H9 (cell line): ENCODE data around the gene TTC21B. TPM values are rescaled to one million over a fixed set of nuclear protein-coding genes. Genes with fewer than 3 reads are reported as not detected.

Experiments used
- DNase-seq: peaks from one replicate; pipeline ENCODE4 v3.0.0-alpha.2; 2017
- H2AFZ ChIP-seq: one replicate; pipeline ENCODE4 v1.6.1; 2013; ENCODE audit warnings: mild to moderate bottlenecking, low read length, control low read depth, moderate library complexity
- H2AK5ac ChIP-seq: 2 replicates; pipeline ENCODE4 v1.6.1; 2013; ENCODE audit warnings: low read length, control low read depth, mixed read lengths; ENCODE audit not compliant: insufficient read length
- H2BK120ac ChIP-seq: one replicate; pipeline ENCODE4 v1.6.1; 2013; ENCODE audit warnings: low read depth, mild to moderate bottlenecking, low read length, control low read depth, inconsistent platforms; ENCODE audit not compliant: poor library complexity, severe bottlenecking
- H2BK12ac ChIP-seq: 2 replicates; pipeline ENCODE4 v1.6.1; 2013; ENCODE audit warnings: low read length, control low read depth, mixed read lengths, low read depth; ENCODE audit not compliant: insufficient read length
- H2BK15ac ChIP-seq: 2 replicates; pipeline ENCODE4 v1.6.1; 2013; ENCODE audit warnings: low read depth, low read length, control low read depth
- H2BK20ac ChIP-seq: one replicate; pipeline ENCODE4 v1.6.1; 2013; ENCODE audit warnings: low read depth, mild to moderate bottlenecking, low read length, control low read depth, inconsistent platforms; ENCODE audit not compliant: poor library complexity, severe bottlenecking
- H2BK5ac ChIP-seq: 2 replicates; pipeline ENCODE4 v1.6.1; 2013; ENCODE audit warnings: low read length, control low read depth, mixed read lengths; ENCODE audit not compliant: insufficient read length
- H3K14ac ChIP-seq: 2 replicates; pipeline ENCODE4 v1.6.1; 2013; ENCODE audit warnings: low read length, control low read depth; ENCODE audit not compliant: insufficient read depth
- H3K18ac ChIP-seq: 2 replicates; pipeline ENCODE4 v1.6.1; 2013; ENCODE audit warnings: low read depth, mild to moderate bottlenecking, mixed read lengths, low read length, control low read depth; ENCODE audit not compliant: insufficient read length
- H3K23ac ChIP-seq: 2 replicates; pipeline ENCODE4 v1.6.1; 2013; ENCODE audit warnings: low read length, control low read depth, mixed read lengths, low read depth; ENCODE audit not compliant: insufficient read length
- H3K23me2 ChIP-seq: 2 replicates; pipeline ENCODE4 v1.6.1; 2013; ENCODE audit warnings: low read depth, mild to moderate bottlenecking, mixed read lengths, low read length, control low read depth; ENCODE audit not compliant: insufficient read length, poor library complexity, severe bottlenecking
- H3K27ac ChIP-seq: 2 replicates; pipeline ENCODE4 v1.5.1; 2013; ENCODE audit warnings: low read length, control low read depth, mixed read lengths, low read depth; ENCODE audit not compliant: insufficient read length
- H3K27me3 ChIP-seq: 2 replicates; pipeline ENCODE4 v1.6.1; 2013; ENCODE audit warnings: low read length, control low read depth, inconsistent platforms; ENCODE audit not compliant: insufficient read depth
- H3K4ac ChIP-seq: 2 replicates; pipeline ENCODE4 v1.6.1; 2013; ENCODE audit warnings: low read depth, mild to moderate bottlenecking, control low read depth, inconsistent platforms, low read length, moderate library complexity
- H3K4me1 ChIP-seq: 2 replicates; pipeline ENCODE4 v1.6.1; 2013; ENCODE audit warnings: low read length, control low read depth, inconsistent platforms; ENCODE audit not compliant: insufficient read depth
- H3K4me2 ChIP-seq: 2 replicates; pipeline ENCODE4 v1.6.1; 2013; ENCODE audit warnings: low read length, control low read depth, mixed read lengths; ENCODE audit not compliant: insufficient read length, insufficient read depth
- H3K56ac ChIP-seq: 2 replicates; pipeline ENCODE4 v1.6.1; 2013; ENCODE audit warnings: low read depth, mild to moderate bottlenecking, mixed read lengths, low read length, control low read depth; ENCODE audit not compliant: insufficient read length
- H3K79me1 ChIP-seq: 2 replicates; pipeline ENCODE4 v1.6.1; 2013; ENCODE audit warnings: low read depth, mild to moderate bottlenecking, moderate library complexity, low read length, control low read depth, inconsistent platforms; ENCODE audit not compliant: insufficient read depth, poor library complexity, severe bottlenecking
- H3K79me2 ChIP-seq: 2 replicates; pipeline ENCODE4 v1.6.1; 2013; ENCODE audit warnings: low read length, control low read depth, inconsistent platforms; ENCODE audit not compliant: insufficient read depth
- H3K9ac ChIP-seq: 2 replicates; pipeline ENCODE4 v1.6.1; 2013; ENCODE audit warnings: low read length, control low read depth, mixed read lengths; ENCODE audit not compliant: insufficient read length; ENCODE audit errors: extremely low read depth
- H3K9me3 ChIP-seq: one replicate; pipeline ENCODE4 v1.6.1; 2013; ENCODE audit warnings: low read depth, low read length, inconsistent platforms; ENCODE audit not compliant: control insufficient read depth
- H3T11ph ChIP-seq: one replicate; pipeline ENCODE4 v1.6.1; 2013; ENCODE audit warnings: mild to moderate bottlenecking, low read length, control low read depth, inconsistent platforms
- H4K20me1 ChIP-seq: one replicate; pipeline ENCODE4 v1.6.1; 2013; ENCODE audit not compliant: control insufficient read depth, insufficient read length, insufficient read depth
- H4K5ac ChIP-seq: 2 replicates; pipeline ENCODE4 v1.6.1; 2013; ENCODE audit warnings: low read depth, mild to moderate bottlenecking, mixed read lengths, low read length, control low read depth; ENCODE audit not compliant: insufficient read length
- H4K8ac ChIP-seq: replicated peaks from 2 replicates; pipeline ENCODE4 v1.6.1; 2013; ENCODE audit warnings: low read length, control low read depth, mixed read lengths, low read depth; ENCODE audit not compliant: insufficient read length
- H4K91ac ChIP-seq: 2 replicates; pipeline ENCODE4 v1.6.1; 2013; ENCODE audit warnings: low read depth, mild to moderate bottlenecking, moderate library complexity, mixed read lengths, low read length, control low read depth; ENCODE audit not compliant: insufficient read length
- H3K27ac Mint-ChIP-seq, 3 experiments: 2 replicates in 2 of 3; 3 replicates in 1 of 3; pipeline ENCODE4 v1.8.0; 2020 to 2021; ENCODE audit warnings: mixed read lengths in 3 of 3, mild to moderate bottlenecking in 1 of 3, moderate library complexity in 1 of 3
- H3K27me3 Mint-ChIP-seq: 2 replicates; pipeline ENCODE4 v1.8.0; 2021; ENCODE audit warnings: low read depth, mild to moderate bottlenecking, moderate library complexity, mixed read lengths
- H3K36me3 Mint-ChIP-seq, 3 experiments: 2 replicates in 2 of 3; 3 replicates in 1 of 3; pipeline ENCODE4 v1.8.0; 2020 to 2021; ENCODE audit warnings: low read depth in 3 of 3, mixed read lengths in 3 of 3; ENCODE audit not compliant: insufficient read depth in 1 of 3
- H3K4me1 Mint-ChIP-seq, 2 experiments: 2 replicates each; pipeline ENCODE4 v1.8.0; 2020; ENCODE audit warnings: mixed read lengths in 2 of 2
- H3K4me3 Mint-ChIP-seq, 2 experiments: 2 replicates in 1 of 2; 3 replicates in 1 of 2; pipeline ENCODE4 v1.8.0; 2020 to 2021; ENCODE audit warnings: mild to moderate bottlenecking in 2 of 2, mixed read lengths in 2 of 2, moderate library complexity in 1 of 2
- H3K9me3 Mint-ChIP-seq, 2 experiments: 2 replicates in 1 of 2; 3 replicates in 1 of 2; pipeline ENCODE4 v1.8.0; 2020; ENCODE audit warnings: mild to moderate bottlenecking in 2 of 2, mixed read lengths in 2 of 2, moderate library complexity in 1 of 2
- WGBS: extraction: QIAGEN DNeasy Blood & Tissue Kit; methylation state at CpG from one replicate; pipeline ENCODE4 v1.1.7; 2013; ENCODE audit warnings: missing lambda C conversion rate, low lambda C conversion rate, mixed read lengths; ENCODE audit not compliant: insufficient read length; ENCODE audit errors: extremely low coverage; 5-methylcytosine and 5-hydroxymethylcytosine counted together
- total RNA-seq: library from RNA; stranded (reverse); gene quantifications from 2 replicates; pipeline ENCODE4 v1.2.1, GENCODE V29; 2021
- TF ChIP-seq, protein P1 (sequence below): fragments of 200-600 bp; sonication (generic); conservative IDR thresholded peaks from 3 replicates; pipeline ENCODE4 v1.8.0; 2021; ENCODE audit warnings: antibody characterized with exemption, mild to moderate bottlenecking

Gene TTC21B
- total RNA-seq, 1 experiment from 2014 or later, result 16.6 TPM

GRCh38 chr2:165970663-165971062, 17.1 kb upstream of the TTC21B start:
- Histone ChIP-seq H2BK120ac (no peak overlapping the region), H3K9ac (no peak overlapping the region), H2BK20ac (no peak overlapping the region), H3K27ac (no peak overlapping the region), H3T11ph (no peak overlapping the region), H3K14ac (no peak overlapping the region), H2BK12ac (no peak overlapping the region), H3K27me3 (no peaks in the 10 kb centered on the region), H2AK5ac (no peak overlapping the region), H3K9me3 (no peaks in the 10 kb centered on the region), H4K5ac (no peak overlapping the region), H3K79me2 (no peaks in the 10 kb centered on the region), H3K18ac (no peak overlapping the region), H2BK15ac (no peak overlapping the region), H4K91ac (no peak overlapping the region), H3K23ac (no peak overlapping the region), H4K20me1 (no peaks in the 10 kb centered on the region), H3K4me2 (no peak overlapping the region), H3K4ac (no peak overlapping the region), H2BK5ac (no peak overlapping the region), H3K4me1 (no peaks in the 10 kb centered on the region), H2AFZ (no peak overlapping the region), H4K8ac (no peak overlapping the region), H3K79me1 (no peaks in the 10 kb centered on the region), H3K23me2 (no peaks in the 10 kb centered on the region), H3K56ac (no peak overlapping the region)
- Mint-ChIP-seq H3K4me1 (no peaks in the 10 kb centered on the region), H3K27me3 (no peaks in the 10 kb centered on the region), H3K4me3 (no peak overlapping the region), H3K9me3 (no peaks in the 10 kb centered on the region; a peak in 1 of 5 replicates), H3K36me3 (no peaks in the 10 kb centered on the region; a peak in 2 of 7 replicates), H3K27ac (no peak overlapping the region)
- no CpG with 5 or more reads among the region's 1 CpG for WGBS
- no peak for DNase-seq
- TF ChIP-seq, protein P1, sequence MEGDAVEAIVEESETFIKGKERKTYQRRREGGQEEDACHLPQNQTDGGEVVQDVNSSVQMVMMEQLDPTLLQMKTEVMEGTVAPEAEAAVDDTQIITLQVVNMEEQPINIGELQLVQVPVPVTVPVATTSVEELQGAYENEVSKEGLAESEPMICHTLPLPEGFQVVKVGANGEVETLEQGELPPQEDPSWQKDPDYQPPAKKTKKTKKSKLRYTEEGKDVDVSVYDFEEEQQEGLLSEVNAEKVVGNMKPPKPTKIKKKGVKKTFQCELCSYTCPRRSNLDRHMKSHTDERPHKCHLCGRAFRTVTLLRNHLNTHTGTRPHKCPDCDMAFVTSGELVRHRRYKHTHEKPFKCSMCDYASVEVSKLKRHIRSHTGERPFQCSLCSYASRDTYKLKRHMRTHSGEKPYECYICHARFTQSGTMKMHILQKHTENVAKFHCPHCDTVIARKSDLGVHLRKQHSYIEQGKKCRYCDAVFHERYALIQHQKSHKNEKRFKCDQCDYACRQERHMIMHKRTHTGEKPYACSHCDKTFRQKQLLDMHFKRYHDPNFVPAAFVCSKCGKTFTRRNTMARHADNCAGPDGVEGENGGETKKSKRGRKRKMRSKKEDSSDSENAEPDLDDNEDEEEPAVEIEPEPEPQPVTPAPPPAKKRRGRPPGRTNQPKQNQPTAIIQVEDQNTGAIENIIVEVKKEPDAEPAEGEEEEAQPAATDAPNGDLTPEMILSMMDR, result peak; percentile 26; the same call in 1 of the 3 replicates
